ENCODE measurements around the gene PPP6R2. TPM values are rescaled to one million over a fixed set of nuclear protein-coding genes. Genes with fewer than 3 reads are reported as not detected.
"Not testable (repeated sequence)": the region's sequence is repeated elsewhere in the genome, so short reads cannot be mapped to it uniquely, and the experiment has no call there.

PPP6R2 gene
- total RNA-seq, 1 donor from 2014 or later = 67.0 TPM

DNA sequence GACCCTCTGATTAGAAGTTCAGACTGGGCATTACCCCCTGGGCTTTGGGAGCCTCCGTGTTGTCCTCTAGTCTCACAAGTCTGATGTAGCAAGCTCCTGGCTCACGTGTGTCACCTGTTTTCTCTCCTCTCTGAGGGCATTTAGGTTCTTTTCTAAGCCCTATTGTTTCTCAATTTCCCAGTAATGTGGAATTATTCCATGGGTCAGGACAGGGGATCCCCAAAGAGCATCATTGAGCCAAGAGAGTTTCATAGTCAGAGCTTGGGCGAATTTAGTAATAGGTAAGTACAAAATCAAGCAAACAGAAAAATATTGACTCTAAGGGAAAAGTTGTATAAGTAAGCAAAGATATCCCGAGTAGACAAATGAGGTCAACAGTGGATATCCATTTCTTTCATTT is 57.3 kb downstream of the PPP6R2 start:
- no peak for DNase-seq

- DNase-seq = no peak
Measured at GRCh38 chr22:50400931-50401330, 57.8 kb downstream of the PPP6R2 start.

- no peak for DNase-seq
Measured at GRCh38 chr22:50401907-50402306, 58.8 kb downstream of the PPP6R2 start.

DNA sequence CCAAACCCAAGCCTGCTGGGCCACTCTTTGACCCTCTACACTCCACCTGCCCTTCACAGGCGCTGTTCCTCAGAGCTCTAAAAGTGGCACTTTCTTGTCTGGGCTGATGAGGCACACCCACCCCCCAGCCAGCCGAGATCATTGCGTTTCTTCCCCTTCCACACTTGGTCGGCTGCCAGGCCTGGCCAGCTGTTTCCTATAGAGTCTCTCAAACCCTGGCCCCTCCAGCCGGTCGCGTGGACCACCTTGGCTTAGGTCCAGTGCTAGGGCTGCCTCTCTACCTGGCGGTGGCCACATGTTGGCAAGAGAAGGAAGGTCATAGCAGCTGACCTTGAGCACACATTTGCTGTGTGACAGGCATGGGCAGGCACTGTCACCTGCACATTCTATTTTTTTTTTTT is 60.6 kb downstream of the PPP6R2 start:
- peak; percentile 90 for DNase-seq

- no peak for DNase-seq
Measured at GRCh38 chr22:50406416-50407170, 63.5 kb downstream of the PPP6R2 start.

DNA sequence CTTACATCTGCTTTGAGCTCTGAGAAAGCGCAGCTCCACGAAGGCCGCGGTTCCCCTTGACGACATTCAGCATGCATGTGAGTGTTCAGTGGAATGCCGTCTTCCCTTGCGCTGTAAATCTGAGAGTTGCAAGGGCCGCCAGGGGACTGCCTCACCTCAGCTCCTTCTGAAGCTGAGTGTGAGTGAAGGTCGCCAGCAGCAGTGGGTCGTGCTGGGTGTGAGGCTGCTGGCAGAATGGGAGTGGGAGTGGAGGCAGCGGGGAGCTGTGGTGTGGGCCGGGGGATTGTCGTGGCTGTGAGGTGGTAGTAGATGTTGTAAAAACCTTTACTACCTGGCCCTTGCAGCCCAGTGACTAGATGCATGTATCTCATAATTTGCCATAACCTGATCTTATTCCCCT is 65.2 kb downstream of the PPP6R2 start:
- no peak for DNase-seq

GRCh38 chr22:50408954-50409353 is 65.8 kb downstream of the PPP6R2 start:
- DNase-seq = not testable (repeated sequence)

GRCh38 chr22:50414476-50415248 is 71.5 kb downstream of the PPP6R2 start:
- no peak for DNase-seq

GRCh38 chr22:50415426-50415825 is 72.3 kb downstream of the PPP6R2 start:
- no peak for DNase-seq

GRCh38 chr22:50416996-50417395 is 73.9 kb downstream of the PPP6R2 start:
- DNase-seq = no peak

DNA sequence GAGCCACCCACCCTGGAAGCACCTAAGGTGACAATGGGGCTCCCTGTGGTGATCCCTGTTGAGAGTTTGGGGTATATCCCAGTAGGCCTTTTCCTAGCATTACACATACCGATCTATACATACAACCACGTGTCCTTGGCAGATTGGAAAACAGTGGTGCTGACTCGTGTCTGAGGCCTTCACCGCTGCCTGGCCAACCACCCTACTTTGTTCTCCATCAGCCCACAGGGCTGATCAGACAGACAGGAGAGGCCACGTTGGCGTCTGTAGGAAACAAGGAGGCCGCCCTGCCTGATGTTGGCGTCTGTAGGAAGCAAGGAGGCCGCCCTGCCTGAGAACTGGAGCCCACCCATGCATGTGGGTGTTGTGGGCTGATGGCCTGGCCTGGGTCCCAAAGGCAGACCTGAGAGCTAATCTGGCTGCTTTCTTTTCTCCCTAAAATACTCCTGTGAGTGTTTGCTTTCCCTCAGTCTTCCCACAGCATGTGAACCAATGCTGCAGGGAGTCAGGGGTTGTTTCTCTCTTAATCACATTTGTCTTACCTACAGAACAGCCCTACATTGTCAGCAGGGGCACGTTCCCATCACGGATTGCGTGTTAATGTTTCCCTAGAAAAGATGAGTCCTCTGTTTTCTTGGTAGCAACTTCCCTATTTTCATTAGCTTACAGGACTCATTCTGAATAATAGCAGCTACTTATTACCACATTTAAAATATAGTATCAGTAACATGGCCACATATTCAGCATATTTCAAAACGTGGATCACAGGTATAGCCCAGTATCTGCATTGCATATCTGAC is 74.5 kb downstream of the PPP6R2 start:
- DNase-seq = no peak

GRCh38 chr22:50418624-50419023 is 75.5 kb downstream of the PPP6R2 start:
- no peak for DNase-seq

DNA sequence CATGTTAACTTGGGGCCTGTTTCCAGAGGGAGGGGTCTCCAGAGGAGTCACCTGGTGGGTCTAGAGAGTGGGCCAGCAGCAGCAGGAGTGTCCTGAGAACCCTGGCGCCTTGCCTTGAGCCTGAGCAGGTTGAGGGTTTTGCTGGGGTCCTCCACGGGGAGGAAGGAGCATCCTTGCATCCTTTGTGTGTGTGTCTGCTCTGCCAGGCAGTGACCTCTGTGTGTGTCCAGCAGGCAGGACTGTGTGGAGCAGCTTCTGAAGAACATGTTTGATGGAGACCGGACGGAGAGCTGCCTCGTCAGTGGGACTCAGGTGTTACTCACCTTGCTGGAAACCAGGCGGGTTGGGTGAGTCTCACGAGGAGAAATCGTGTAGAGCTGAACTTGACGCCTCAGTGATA is 76.0 kb downstream of the PPP6R2 start:
- DNase-seq = no peak

- no peak for DNase-seq
Measured at GRCh38 chr22:50420015-50420414, 76.9 kb downstream of the PPP6R2 start.

GRCh38 chr22:50420581-50420980 is 77.5 kb downstream of the PPP6R2 start:
- DNase-seq = no peak

DNA sequence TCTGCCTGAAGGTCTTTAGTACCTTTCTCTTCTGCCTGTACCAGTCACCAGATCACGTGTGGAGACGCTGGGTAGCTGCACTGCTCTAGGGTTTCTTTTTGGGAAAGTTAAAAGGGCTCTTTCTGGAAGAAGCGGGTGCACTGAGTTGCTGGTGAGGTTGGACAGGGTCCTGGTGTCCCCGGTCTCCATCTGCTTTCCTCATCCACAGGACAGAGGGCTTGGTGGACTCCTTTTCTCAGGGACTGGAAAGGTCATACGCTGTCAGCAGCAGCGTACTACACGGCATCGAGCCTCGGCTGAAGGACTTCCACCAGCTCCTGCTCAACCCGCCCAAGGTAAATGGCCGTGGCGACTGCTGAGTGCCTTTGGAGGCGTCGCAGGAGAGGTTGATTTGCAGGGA is 78.9 kb downstream of the PPP6R2 start:
- no peak for DNase-seq

DNA sequence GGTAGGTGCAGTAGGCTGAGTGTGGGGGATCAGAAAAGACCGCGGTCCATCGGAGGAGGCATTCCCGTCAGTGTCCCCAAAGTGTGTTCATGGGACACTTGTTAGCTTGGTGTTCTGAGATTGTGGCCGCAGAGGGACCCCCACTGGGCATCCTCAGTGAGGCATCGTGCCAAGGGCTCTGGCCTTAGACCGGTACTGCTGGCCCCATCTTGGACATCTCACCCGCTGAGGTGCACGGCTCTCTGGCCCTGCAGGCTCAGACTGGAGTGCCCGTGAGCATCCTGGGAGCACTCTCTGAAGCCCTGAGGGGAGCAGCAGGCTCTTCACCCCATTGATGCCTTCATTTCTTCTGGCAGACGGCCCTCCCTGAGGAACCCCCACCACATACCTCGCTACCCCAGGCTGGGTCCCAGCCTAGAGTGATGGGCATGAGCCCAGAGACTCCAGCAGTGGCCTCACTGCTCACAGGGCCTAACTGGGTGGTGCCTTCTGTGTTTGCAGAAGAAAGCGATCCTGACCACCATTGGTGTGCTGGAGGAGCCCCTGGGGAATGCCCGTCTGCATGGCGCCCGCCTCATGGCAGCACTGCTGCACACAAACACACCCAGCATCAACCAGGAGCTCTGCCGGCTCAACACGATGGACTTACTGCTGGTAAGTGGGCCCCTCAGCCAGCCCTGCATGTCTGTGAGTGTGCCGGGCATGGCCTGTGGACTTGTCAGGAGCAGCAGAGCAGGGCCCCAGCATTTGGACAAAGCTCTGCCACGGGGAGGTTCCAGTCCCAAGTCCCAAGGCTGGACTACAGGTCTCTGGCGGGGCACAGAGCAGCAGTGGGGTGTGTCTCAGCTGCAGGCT is 80.1 kb downstream of the PPP6R2 start:
- no peak for DNase-seq

DNA sequence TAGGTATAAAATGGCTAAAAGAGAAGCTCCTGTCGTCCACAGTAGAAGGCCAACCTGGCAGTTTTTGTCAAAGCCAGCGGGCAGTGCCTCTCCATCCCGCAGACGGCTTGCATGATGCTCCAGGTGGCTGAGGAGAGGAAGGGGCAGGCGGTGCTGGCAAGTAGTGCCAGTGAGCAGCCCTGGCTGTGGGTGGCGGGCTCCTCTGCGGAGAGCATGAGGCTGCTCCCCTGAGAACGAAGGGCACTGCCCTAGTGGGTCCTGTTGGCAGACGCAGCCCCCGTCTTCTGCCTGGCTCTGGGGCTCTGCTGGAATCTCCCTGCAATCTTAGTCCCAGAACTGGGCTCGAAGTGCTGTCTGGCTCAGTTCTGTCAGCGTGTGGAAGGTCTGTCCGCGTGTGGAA is 80.8 kb downstream of the PPP6R2 start:
- DNase-seq = no peak

DNA sequence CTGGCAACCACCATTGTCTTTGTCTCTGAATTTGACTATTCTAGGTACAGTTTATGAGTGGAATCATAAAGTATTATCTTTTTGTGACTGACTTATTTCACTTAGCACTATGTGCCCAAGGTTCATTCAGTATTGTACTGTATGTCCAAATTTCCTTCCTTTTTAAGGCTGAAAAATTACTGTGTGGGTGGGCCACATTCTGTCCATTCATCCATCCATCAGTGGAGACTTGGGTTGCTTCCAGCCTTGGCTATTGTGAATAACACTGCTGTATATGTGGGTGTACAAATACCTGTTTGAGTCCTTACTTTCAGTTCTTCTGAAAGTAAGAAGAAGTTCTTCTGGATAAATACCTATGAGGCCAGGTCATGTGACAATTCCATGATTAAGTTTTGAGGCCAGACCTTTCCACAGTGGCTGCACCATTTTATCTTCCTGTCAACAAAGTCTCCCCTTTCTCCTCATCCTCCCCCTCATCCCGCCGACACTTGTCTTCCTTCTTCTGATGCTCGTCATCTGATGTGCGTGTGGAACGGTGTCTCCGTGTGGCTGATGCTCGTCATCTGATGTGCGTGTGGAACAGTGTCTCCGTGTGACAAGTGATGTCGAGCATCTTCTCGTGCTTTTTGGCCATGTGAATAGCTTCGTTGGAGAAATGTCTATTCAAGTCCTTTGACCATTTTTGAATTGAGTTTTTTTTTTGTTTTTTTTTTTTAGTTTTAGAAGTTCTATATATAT is 82.2 kb downstream of the PPP6R2 start:
- no peak for DNase-seq

DNA sequence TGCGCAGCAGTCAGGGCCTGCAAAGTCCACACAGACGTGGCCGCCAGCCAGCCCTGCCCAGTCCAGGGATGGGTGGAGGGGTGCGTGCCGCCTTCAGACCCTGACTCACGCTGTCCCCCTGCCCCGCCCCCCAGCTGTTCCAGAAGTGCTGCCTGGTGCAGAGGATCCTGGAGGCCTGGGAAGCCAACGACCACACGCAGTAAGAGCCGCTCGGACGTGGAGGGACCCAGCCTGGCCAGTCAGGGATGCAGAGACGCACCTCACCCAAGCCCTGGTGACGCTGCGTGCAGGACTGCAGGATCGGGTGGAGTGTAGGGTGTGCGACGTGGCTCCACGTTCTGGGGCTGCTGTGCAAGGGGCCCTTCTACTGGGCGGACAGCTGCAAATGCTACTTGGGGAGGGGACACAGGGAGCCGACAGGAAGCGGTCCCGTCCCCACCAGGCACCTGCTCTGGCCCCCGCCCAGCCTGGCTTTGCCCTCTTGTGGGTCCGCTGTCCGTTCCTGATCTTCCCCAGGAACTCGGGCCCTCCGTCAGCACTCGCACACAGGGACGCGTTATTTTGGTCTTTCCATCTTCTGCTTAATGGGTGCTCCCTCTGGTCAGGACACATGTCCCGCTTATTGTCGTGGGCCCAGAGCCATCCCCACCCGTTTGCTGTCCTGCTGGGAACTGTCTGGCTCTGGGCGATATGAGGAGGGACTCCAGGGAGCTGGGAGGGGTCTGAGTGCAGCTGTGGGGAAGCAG is 89.2 kb downstream of the PPP6R2 start:
- DNase-seq = no peak

All from dermis blood vessel endothelial cell (primary cell).